NCI-H1417 treated with DMSO at 0.1 percent for 48 hours (cell line): ENCODE measurements around the gene SUFU.
"Not testable (repeated sequence)": the region's sequence is repeated elsewhere in the genome, so short reads cannot be mapped to it uniquely, and the experiment has no call there.

Experiments used
- DNase-seq: peaks from one replicate; lab custom pipeline; 2025; lab: John Stamatoyannopoulos, UW

The SUFU gene

DNA sequence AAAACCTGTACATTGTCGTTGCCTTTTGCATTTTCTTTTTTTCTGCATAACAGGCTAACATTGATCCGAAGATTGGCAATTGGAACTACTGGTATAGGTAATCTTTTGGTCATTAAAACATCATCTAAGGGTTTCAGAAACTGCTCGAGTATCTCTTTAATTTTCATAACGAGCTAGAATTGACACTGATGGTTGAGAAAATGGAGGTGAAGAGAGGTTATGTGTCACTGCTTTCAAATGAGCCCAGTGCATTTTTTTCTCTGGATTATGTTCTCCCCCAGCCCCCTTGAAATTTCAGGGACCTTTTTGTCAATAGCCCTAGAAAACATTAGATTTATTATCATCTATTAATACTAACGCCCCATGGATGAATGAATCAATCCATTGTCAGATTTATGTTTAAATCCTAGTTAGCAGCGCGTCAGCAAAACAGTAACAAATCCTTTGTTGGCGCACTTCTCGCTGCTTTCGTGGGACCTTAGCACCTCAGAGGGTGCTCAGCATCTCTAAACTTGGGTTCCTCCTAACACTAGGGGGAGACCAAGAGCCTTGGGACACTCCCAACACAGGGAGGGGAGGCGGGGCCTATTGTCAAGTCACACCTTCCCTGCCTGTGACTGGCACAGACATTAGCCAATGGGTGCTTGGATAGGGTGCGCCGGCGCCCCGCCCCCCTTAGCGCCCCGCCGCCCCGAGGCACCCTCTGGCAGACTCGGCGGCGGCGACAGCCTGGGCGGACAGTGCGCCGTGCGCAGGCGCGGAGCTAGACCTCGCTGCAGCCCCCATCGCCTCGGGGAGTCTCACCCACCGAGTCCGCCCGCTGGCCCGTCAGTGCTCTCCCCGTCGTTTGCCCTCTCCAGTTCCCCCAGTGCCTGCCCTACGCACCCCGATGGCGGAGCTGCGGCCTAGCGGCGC, at the start of gene SUFU:
Gene SUFU, plus strand, starts transcription at position 709 of the 915 bp plus-strand sequence. Its CDS starts 181 bp downstream, at position 890.
- DNase-seq = peak; percentile 34

DNA sequence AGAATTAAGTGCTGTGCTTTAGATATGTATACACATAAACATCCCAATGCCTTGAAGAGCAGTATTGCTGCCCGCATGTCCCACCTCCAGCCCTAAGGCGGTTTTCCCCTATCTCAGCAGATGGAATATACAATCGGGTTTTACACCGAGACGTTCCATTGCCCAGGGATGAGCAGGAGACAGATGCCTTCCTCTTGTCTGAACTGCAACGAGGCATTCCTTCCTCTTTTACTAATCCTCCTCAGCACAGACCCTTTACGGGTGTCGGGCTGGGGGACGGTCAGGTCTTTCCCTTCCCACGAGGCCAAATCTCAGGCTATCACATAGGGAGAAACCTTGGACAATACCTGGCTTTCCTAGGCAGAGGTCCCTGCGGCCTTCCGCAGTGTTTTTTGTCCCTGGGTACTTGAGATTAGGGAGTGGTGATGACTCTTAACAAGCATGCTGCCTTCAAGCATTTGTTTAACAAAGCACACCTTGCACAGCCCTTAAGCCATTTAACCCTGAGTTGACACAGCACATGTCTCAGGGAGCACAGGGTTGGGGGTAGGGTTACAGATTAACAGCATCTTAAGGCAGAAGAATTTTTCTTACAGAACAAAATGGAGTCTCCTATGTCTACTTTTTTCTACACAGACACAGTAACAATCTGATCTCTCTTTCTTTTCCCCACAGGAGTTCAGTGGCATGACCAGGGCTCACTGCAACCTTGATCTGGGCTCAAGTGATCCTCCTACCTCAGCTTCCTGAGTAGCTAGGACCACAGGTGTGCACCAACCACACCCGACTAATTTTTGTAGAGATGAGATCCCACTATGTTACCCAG, 48.9 kb upstream of the SUFU start:
- DNase-seq = not testable (repeated sequence)

DNA sequence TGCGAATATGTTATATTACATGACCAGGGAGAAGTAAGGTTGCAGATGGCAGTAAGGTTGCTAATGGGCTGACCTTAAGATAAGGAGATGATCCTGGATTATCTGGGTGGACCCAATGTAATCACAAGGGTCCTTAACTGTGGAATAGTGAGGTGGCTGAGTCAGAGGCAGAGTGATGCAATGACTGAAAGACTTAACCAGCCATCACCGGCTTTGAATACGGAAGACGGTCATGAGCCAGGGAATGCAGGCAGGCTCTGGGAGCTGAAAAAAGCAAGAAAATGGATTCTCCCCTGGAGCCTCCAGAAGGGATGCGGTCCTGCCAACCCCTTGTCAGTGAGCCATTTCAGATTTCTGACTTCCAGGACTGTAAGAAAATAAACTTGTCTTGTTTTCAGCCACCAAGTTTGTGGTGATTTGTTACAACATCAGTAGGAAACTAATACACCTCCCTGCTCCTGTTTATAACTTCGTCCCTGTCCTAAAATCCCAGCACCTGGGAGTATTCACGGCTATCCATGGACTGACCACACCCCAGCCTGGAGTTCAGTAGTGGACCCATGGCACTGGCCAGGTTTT, 47.8 kb upstream of the SUFU start:
- no peak for DNase-seq

DNA sequence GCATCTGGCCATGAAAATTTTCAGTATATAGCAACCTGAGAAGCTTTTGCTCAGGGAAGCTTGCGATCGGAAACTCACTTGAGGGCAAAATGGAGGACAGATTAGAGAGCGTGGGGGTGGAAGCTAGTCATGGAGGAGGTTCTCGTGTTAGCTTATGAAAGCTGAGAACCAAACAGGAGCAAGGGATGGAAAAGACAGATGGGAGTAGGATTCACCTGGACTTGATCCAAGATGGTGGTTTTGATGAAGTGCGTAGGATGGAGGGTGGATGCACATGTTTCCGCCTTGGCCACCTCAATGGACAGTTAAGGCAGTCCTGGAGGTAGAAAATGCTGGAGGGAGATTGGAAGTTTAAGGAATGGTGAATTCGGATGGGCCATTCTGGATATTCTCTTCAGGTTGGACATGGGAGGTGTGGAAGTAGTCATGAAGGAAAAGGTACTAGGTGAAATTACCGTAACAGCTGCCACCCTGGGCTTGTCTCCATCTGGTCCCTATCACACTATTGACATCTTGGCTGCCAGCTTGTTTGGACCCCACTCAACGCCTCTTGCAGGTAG, 46.1 kb upstream of the SUFU start:
- DNase-seq = no peak

DNA sequence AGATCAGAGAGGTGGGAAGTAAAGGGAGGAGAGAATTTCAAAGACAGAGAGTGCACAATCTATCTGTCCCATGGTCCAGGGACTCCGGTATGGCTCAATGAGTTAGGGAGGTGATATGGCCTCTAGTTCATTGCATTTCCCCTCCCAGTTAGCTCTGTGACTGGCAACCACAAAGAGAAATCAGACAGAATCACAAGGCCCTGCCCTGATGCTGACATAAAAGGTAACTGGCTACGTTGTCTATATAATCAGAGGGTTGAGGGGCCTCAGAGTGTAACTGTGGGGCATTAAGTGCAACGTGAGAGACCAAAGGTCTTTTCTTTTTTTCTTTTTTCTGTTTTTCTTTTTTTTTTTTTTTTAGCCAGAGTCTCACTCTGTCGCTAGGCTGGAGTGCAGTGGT, 45.1 kb upstream of the SUFU start:
- DNase-seq = no peak

DNA sequence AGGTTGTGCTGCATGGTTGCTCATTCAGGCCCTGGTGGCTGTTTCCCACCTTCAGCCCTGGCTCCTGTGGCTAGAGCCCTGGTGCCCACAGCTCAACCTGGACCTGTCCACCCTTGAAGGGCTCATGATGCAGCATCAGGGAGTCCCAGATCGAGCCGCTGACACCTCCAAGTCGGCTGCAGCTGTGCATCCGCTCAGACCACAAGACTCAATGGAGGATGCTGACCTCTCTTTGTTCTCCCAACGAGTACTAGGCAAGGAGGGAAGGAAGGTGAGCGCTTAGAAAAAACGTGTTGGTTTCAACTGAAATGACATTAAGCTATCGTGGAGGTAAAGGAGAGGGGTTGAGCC, 43.0 kb upstream of the SUFU start:
- no peak for DNase-seq

DNA sequence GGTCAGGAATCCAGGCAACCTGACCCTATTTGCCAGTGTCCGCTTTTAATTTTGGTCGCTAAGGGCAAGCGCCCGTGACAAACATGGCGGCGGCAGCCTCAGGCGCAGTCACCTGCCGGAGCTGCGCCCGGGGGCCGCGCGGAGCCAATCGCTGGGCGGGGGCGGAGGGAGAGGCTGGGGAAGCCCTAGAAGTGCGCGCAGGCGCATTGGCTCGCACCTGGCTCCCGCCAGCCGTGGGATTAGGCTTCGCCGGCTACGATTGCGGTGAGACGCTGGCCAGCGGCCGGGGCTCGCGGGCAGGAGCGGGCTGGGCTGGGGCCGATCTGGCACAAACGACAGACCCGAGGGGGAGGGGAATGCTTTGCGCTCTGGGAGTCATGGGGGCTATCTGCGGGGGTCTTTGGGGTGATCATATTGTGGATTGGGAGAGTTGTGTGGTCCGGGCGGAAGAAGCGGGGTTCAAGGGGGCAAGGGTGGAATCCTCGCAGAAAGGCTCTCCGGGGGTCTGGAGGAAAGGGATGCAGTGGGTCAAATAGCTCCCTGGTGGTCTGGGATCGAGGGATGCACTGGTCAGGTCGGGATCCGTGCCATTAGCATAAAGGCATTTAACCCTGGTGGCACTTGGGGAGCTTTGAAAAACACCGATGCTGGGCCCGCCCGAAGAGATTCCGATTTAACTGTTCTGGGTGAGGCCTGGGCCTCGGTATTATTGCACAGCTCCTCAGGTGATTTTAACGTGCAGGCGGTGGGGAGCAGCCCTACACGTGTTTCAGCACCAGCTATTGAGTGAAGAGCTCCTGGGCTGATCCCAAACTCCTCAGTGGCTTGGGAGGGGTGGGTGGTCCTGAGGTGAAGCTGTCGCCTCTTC, 42.4 kb upstream of the SUFU start:
- peak; percentile 38 for DNase-seq

DNA sequence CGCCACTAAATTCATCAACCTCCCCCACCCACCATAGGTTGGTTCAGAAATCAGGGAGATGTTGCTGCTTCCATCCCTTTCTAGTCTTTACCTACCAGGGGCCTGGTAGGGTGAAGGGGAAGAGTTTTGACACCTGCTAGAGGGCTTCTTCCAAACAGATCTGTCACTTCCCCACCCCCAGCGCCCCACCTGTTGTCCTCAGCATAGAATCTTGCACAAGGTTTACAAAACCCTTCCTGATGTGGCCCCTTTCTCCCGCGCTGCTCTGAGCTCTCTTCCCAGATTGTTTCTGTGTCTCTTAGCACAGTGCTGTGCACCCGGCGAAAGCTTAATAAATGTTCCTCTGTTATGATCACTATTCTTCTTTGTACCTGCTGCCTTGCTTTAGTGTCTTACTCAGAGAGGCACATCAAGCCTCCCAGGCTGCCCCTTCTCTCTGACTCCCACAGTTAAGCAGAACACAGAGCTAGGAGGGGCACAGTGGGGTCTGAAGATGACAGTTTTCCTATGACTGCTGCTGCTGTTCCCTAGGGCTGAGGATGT, 41.2 kb upstream of the SUFU start:
- DNase-seq = no peak

DNA sequence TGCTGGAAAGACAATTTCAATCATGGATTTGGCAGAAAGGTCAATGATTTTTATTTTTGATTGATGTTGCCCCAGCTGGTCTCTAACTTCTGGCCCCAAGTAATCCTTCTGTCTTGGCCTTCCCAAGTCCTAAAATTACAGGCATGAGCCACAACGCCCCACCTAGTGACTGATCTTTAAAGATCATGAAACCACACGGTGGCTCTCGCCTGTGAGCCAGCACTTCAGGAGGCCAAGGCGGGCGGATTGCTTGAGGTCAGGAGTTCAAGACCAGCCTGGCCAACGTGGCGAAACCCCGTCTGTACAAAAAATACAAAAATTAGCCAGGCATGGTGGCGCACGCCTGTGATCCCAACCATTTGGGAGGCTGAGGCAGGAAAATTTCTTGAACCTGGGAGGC, 39.8 kb upstream of the SUFU start:
- DNase-seq = no peak

DNA sequence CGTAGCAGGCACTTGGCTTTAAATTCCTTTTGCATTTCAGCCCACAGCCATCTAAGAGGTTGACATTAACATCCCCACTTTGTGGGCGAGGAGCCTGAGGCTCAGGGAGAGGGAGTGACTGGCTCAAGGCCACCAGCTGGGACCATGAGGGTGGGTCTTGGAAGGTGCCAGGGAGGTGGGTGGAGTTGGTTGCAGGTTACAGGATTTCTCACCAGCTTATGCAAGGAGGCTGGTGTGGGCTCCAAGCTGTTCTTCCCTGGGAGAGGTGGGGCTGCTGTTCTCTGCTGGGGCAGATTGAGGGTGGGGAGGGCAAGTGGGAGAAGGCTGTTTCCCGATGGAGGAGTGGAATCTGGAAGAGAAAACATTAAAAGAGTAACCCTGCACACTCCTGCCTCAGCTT, 38.3 kb upstream of the SUFU start:
- no peak for DNase-seq

DNA sequence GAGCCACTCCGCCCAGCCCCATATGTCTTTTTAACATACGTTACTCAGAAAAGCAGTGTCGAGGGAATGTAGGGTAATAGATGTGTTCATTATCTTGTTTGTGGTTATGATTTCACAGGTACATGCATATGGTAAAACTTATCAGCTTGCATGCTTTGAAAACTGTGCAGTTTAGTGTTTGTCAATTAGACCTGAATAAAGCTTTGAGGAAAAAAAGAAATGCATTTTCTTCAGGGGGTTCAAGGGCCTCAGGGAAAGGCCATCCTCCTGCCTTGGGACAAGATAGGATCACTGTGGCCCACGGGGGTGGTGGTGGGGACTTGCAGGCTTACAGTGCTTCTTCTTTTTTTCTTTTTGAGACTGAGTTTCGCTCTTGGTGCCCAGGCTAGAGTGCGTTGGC, 36.5 kb upstream of the SUFU start:
- DNase-seq = no peak

DNA sequence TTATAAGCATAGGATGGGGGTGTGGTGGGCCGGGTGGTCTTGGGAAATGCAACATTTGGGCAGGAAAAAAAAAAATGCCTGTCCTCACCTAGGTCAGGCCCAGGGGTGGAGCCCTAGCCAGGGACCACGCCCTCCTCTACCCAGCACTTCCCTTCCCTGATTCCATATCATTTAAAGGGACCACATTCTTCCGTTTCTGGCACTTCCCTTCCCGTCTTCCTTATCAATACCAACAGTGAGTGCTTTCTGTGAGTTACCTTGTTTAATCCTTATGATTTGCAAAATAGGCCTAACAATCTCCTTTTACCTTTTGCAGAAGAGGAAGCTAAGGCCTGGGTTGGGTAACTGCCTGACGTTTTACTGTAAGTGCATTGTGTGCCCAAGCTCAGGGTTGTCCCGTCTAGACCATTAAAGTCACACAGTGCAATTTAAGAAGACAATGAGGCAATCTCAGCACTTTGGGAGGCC, 35.8 kb upstream of the SUFU start:
- DNase-seq = no peak

DNA sequence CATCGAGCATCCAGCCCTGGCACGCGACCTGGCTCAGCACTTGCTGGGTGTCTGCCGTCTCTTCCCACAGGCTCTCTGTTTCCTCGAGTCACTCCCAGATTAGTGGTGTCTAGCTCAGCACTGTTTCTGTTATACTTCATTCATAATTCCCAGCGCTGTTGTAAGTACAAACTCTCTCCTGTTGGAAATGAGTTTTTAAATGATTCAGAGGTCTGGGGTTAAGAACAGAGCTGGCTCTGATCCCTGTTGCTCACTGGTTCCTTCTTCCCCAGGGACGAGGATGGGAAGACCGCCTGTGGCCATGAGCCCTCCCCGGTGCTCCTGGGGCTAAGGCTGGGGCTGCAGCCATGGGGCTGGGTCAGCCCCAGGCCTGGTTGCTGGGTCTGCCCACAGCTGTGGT, 35.1 kb upstream of the SUFU start:
- DNase-seq = no peak

DNA sequence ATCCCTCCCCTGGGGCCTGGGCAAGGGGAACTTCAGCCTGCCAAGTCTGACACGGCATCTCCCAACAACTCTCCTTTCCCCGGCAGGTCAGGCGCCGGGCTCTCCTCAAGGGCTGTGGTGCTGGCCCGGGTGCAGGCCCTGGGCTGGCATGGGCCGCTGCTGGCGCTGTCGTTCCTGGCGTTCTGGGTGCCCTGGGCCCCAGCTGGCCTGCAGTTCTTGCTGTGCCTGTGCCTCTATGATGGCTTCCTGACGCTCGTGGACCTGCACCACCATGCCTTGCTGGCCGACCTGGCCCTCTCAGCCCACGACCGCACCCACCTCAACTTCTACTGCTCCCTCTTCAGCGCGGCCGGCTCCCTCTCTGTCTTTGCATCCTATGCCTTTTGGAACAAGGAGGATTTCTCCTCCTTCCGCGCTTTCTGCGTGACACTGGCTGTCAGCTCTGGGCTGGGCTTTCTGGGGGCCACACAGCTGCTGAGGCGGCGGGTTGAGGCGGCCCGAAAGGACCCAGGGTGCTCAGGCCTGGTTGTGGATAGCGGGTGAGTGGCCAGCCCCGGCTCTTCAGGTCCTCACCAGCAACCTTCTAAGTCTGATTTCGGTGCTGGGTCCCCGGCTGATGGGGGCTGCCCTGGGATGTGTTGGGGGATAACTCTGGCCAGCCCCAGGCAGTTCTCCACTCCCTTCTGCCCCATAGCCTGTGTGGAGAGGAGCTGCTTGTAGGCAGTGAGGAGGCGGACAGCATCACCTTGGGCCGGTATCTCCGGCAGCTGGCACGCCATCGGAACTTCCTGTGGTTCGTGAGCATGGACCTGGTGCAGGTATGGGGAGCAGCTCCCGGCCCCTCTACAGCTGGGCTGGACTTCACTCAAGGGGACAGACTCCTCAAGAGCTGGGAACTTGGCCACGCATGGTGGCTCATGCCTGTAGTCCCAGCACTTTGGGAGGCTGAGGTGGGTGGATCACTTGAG, 32.9 kb upstream of the SUFU start:
- DNase-seq = no peak

DNA sequence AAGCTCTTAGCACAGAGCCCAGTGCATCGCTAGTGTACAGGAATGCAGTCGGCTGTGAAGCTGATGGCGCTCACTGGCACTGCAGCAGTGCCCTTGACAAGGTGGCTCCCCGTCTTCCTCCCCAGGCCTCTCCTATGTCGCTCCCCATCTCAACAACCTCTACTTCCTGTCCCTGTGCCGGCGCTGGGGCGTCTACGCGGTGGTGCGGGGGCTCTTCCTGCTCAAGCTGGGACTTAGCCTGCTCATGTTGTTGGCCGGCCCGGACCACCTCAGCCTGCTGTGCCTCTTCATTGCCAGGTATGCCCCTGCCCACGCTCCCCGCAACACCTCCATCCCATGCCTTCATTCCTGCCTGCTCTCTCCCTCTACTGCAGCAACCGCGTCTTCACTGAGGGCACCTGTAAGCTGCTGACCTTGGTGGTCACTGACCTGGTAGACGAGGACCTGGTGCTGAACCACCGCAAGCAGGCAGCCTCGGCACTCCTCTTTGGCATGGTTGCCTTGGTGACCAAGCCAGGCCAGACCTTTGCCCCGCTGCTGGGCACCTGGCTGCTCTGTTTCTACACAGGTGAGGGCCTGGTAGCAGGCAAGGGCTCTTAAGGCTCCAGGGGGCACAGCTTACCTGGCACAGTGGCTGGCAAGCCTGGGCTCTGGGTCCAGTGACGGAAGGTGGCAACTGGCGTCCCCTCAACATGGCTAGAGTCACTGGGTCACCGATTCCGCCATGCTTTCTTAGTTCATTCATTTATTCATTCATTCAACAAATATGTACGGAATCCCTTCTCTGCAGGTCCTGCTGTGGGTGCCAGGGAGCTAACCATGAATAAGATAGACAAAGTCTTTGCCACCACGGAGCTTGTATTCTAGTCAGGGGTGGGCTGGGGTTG, 30.1 kb upstream of the SUFU start:
- no peak for DNase-seq

DNA sequence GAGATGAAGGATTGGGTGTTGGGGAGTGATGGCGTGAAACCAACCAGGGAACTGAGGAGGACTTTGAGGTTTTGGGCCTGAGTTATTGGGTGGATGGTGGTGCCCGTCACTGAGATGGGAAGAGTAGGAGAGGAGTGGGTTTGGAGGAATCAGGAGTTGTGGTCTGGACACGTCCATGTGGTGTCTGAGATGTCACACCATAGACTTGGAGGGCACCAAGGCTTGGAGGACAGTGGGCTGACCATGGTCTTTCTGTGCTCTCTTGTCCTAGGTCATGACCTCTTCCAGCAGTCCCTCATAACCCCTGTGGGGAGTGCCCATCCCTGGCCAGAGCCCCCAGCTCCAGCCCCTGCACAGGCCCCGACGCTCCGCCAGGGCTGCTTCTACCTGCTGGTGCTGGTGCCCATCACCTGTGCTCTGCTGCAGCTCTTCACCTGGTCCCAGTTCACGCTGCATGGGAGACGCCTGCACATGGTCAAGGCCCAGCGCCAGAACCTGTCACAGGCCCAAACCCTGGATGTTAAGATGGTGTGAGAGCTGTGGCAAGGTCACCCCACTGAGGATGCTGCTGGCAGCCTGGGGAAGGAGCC, 28.2 kb upstream of the SUFU start:
- DNase-seq = no peak

DNA sequence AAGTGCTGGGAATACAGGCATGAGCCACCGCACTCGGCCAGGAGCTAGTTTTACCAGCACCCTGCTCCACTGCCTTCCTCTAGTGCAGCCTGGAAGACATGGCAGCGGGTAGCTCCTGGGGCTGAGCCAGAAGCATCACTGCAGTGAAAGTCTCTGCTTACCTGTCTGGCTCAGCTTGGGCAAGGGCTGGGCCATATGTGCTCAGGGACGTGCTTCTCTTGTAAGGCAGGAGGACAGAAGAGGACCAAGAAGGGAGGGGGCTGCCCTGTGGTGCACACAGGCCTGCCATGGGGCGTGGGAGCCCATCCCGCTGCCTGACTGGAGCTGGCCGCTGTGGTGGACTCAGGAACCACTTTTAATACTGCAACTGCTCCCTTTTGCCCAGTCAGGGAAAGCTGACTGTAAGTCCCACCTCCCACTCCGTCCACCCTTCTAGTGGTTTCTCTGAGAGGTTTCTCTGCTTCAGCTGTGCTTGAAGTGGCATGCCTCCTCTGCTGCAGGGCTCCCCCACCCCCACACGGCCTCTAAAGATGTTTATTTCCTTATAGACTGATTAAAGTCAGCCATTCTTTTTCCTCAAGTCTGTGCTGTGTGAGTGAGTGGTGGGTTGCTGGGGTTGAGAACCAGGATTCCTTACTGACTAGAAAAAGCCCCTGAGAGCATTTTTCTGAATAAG, 27.2 kb upstream of the SUFU start:
- DNase-seq = no peak

DNA sequence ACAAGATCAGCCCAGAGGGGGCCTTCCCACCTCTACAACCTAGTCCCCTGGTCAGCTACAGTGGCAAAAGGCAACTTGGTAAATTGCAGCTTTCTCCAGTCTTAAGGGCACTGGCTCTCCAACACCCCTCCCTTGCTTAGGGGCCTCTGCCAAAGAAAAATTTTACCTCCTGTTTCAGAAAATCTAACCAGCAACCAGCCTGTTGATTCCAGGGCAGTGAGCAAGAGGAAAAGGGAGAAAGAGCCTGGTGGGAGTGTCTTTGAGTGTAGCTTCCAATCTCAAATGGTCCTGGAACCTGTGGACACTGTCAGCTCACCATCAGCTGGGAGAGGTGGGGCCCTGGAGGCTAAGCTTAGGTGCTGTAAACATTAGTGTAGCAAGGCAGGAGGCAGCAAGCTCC, 24.1 kb upstream of the SUFU start:
- DNase-seq = no peak
